Measurements from ENCODE around the gene OMP. TPM values are rescaled to one million over a fixed set of nuclear protein-coding genes. Genes with fewer than 3 reads are reported as not detected.
"Not testable (repeated sequence)": the region's sequence is repeated elsewhere in the genome, so short reads cannot be mapped to it uniquely, and the experiment has no call there.

The OMP gene
- total RNA-seq, 2 donors from 2014 or later = not detected

GRCh38 chr11:77094841-77095365, 7.7 kb upstream of the OMP start:
- H3K27ac Mint-ChIP-seq = no peak overlapping the region
- H3K27me3 Mint-ChIP-seq = no peaks in the 10 kb centered on the region
- DNase-seq (no peak), ATAC-seq (no peak)
- peaks cover 6% of the 10 kb centered on the region for H3K4me1 Mint-ChIP-seq
- H3K9me3 ChIP-seq (ENCODE audit: control insufficient read depth, low read length, poor library complexity, severe bottlenecking) = no peaks in the 10 kb centered on the region
- no peaks in the 10 kb centered on the region for H3K36me3 Mint-ChIP-seq (ENCODE audit: low read depth)
- no peak overlapping the region for H3K4me3 Mint-ChIP-seq

GRCh38 chr11:77095551-77096490, 6.8 kb upstream of the OMP start:
- Mint-ChIP-seq H3K27ac (peak overlapping the region; percentile 24), H3K4me3 (no peak overlapping the region), H3K4me1 (peaks cover 7% of the 10 kb centered on the region), H3K36me3 (ENCODE audit: low read depth) (no peaks in the 10 kb centered on the region), H3K27me3 (no peaks in the 10 kb centered on the region)
- no peaks in the 10 kb centered on the region for H3K9me3 ChIP-seq (ENCODE audit: control insufficient read depth, low read length, poor library complexity, severe bottlenecking)
- DNase-seq (no peak), ATAC-seq (no peak)

DNA sequence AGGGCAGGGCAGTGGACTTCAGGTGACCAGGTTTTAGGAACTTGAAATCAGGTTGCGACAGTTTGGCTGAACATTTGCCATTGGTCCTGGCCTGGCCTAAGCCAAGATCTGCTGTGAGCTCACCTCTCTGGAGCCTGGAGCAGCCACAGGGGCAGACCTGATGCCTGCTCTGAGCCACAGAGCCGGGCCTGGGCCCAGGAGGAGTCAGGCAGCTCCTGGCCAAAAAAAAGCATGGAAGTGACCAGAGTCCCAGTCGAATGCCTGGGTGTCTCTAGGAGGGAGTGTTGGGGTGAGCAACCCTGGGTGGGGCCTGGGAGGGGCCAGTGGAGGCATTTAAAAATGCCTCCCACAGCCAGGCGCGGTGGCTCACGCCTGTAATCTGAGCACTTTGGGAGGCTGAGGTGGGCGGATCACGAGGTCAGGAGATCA, 6.0 kb upstream of the OMP start:
- DNase-seq = no peak
- no peaks in the 10 kb centered on the region for H3K36me3 Mint-ChIP-seq (ENCODE audit: low read depth)
- no peaks in the 10 kb centered on the region for H3K9me3 ChIP-seq (ENCODE audit: control insufficient read depth, low read length, poor library complexity, severe bottlenecking)

DNA sequence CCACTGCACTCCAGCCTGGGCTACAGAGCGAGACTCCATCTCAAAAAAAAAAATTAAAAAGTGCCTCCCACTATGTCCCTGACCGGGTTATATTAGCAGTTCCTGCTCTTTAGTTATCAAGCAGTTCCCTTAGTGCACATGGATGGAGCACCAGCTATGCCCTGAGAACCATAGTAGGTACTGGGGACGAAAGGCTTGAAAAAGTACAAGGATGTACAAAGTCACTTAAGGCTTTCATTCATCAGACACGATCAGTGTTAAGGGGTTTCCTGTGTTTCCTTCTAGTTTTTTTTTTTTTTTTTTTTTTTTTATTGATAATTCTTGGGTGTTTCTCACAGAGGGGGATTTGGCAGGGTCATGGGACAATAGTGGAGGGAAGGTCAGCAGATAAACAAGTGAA, 5.5 kb upstream of the OMP start:
- not testable (repeated sequence) for H3K9me3 ChIP-seq (ENCODE audit: control insufficient read depth, low read length, poor library complexity, severe bottlenecking); H3K27ac Mint-ChIP-seq; H3K4me1 Mint-ChIP-seq; H3K36me3 Mint-ChIP-seq (ENCODE audit: low read depth); DNase-seq; ATAC-seq; H3K27me3 Mint-ChIP-seq; H3K4me3 Mint-ChIP-seq

More for the DNA sequence above, 6.0 kb upstream of the OMP start:
- Mint-ChIP-seq H3K4me1 (peaks cover 2% of the 10 kb centered on the region), H3K27me3 (no peaks in the 10 kb centered on the region), H3K27ac (peak overlapping the region; percentile 24), H3K4me3 (no peak overlapping the region)
- no peak for ATAC-seq

GRCh38 chr11:77100166-77101042, 2.2 kb upstream of the OMP start:
- no peaks in the 10 kb centered on the region for H3K36me3 Mint-ChIP-seq (ENCODE audit: low read depth)
- H3K9me3 ChIP-seq (ENCODE audit: control insufficient read depth, low read length, poor library complexity, severe bottlenecking) = no peaks in the 10 kb centered on the region
- no peaks in the 10 kb centered on the region for H3K27me3 Mint-ChIP-seq
- H3K4me1 Mint-ChIP-seq = peaks cover 2% of the 10 kb centered on the region
- peak overlapping the region; percentile 19 for H3K27ac Mint-ChIP-seq
- ATAC-seq (no peak), DNase-seq (no peak)
- no peak overlapping the region for H3K4me3 Mint-ChIP-seq

GRCh38 chr11:77101043-77101537, 1.6 kb upstream of the OMP start:
- Mint-ChIP-seq H3K27me3 (no peaks in the 10 kb centered on the region), H3K27ac (peak overlapping the region; percentile 19), H3K36me3 (ENCODE audit: low read depth) (no peaks in the 10 kb centered on the region), H3K4me1 (peaks cover 2% of the 10 kb centered on the region), H3K4me3 (no peak overlapping the region)
- ATAC-seq (no peak), DNase-seq (no peak)
- H3K9me3 ChIP-seq (ENCODE audit: control insufficient read depth, low read length, poor library complexity, severe bottlenecking) = no peaks in the 10 kb centered on the region

DNA sequence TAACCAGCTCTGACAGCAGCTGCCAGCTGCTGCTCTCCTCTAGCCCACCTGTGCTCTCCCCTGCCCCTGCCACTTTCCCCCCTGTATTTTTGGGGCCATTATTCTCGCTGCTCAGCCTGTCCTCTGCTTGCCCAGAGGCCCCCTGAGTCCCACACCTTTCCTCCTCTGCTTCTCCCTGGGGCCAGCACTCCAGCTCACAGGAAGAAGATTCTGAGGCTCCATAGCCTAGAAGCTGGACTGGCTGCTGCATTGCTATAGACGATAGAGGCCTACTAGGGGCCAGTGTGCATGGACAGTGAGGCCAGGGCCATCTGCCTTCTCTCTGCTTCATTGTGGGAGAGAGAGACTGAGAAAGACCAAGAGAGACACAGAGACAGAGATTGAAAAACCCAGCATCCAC, 679 bp downstream of the OMP start:
- Mint-ChIP-seq H3K27me3 (peaks cover 5% of the 10 kb centered on the region), H3K4me3 (no peak overlapping the region), H3K36me3 (ENCODE audit: low read depth) (no peaks in the 10 kb centered on the region), H3K4me1 (peaks cover 2% of the 10 kb centered on the region), H3K27ac (peak overlapping the region; percentile 86)
- ATAC-seq (no peak), DNase-seq (no peak)
- no peaks in the 10 kb centered on the region for H3K9me3 ChIP-seq (ENCODE audit: control insufficient read depth, low read length, poor library complexity, severe bottlenecking)

DNA sequence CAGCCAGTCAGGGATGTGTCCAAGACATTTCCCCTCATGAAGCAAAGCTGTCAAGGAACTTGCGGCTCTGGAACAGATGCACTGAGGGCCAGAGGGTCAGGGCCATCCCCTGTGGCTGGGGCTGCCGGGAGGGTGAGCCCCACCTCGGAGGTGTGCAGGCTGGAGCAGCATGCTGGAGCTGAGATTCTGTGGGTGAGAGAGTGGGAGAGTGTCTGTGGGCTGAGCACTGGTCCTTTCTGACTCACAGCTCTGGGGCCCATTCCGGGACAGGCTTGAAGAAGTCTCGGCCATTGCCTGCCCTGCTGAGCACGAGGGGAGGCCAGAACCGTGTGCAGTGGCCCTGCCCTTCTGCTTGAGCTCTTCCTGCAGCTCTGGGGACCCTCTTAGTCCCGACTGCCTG, 2.1 kb downstream of the OMP start:
- Mint-ChIP-seq H3K4me1 (peaks cover 2% of the 10 kb centered on the region), H3K4me3 (no peak overlapping the region), H3K27ac (no peak overlapping the region), H3K27me3 (peaks cover 11% of the 10 kb centered on the region), H3K36me3 (ENCODE audit: low read depth) (no peaks in the 10 kb centered on the region)
- no peaks in the 10 kb centered on the region for H3K9me3 ChIP-seq (ENCODE audit: control insufficient read depth, low read length, poor library complexity, severe bottlenecking)
- DNase-seq = no peak
- no peak for ATAC-seq

- Mint-ChIP-seq H3K27me3 (peaks cover 11% of the 10 kb centered on the region), H3K27ac (no peak overlapping the region), H3K4me1 (no peaks in the 10 kb centered on the region), H3K4me3 (no peak overlapping the region), H3K36me3 (ENCODE audit: low read depth) (no peaks in the 10 kb centered on the region)
- no peak for ATAC-seq
- no peaks in the 10 kb centered on the region for H3K9me3 ChIP-seq (ENCODE audit: control insufficient read depth, low read length, poor library complexity, severe bottlenecking)
- DNase-seq = no peak
Measured at GRCh38 chr11:77106321-77106720, 3.7 kb downstream of the OMP start.

- Mint-ChIP-seq H3K27ac (no peak overlapping the region), H3K4me3 (no peak overlapping the region), H3K36me3 (ENCODE audit: low read depth) (peaks cover 2% of the 10 kb centered on the region), H3K4me1 (no peaks in the 10 kb centered on the region), H3K27me3 (peaks cover 11% of the 10 kb centered on the region)
- H3K9me3 ChIP-seq (ENCODE audit: control insufficient read depth, low read length, poor library complexity, severe bottlenecking) = no peaks in the 10 kb centered on the region
- DNase-seq = no peak
- ATAC-seq = no peak
Measured at GRCh38 chr11:77106759-77107158, 4.1 kb downstream of the OMP start.

DNA sequence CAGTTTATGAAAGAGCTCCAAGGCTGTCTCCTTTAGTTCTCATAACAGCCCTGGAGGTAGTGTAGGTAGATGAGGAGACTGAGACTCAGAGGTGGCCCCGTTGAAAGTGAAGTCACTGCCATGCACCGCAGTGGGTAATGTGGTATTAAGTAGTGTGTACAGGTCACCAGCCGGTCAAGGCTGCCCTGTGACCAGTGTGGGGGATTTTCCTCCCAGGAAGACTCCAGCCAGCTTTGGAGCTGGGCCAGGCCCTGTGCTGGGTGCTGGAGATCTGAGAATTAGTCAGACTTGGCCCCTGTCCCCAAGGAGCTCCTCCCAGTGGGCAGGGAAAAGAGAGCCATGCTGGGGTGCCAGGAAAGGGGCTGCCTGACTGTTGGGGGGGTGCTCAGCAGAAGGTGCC, 5.3 kb downstream of the OMP start:
- ATAC-seq (no peak), DNase-seq (no peak)
- peaks cover 3% of the 10 kb centered on the region for H3K4me1 Mint-ChIP-seq
- H3K27ac Mint-ChIP-seq = no peak overlapping the region
- peaks cover 11% of the 10 kb centered on the region for H3K27me3 Mint-ChIP-seq
- H3K4me3 Mint-ChIP-seq = no peak overlapping the region
- H3K9me3 ChIP-seq (ENCODE audit: control insufficient read depth, low read length, poor library complexity, severe bottlenecking) = no peaks in the 10 kb centered on the region
- peaks cover 4% of the 10 kb centered on the region for H3K36me3 Mint-ChIP-seq (ENCODE audit: low read depth)

GRCh38 chr11:77108436-77108835, 5.8 kb downstream of the OMP start:
- DNase-seq (no peak), ATAC-seq (no peak)
- H3K4me3 Mint-ChIP-seq = no peak overlapping the region
- H3K27me3 Mint-ChIP-seq = peaks cover 11% of the 10 kb centered on the region
- H3K36me3 Mint-ChIP-seq (ENCODE audit: low read depth) = peaks cover 4% of the 10 kb centered on the region
- peaks cover 6% of the 10 kb centered on the region for H3K4me1 Mint-ChIP-seq
- no peak overlapping the region for H3K27ac Mint-ChIP-seq
- H3K9me3 ChIP-seq (ENCODE audit: control insufficient read depth, low read length, poor library complexity, severe bottlenecking) = no peaks in the 10 kb centered on the region

Measured in T-helper 17 cell (primary cell).